ENCODE measurements around the gene TXNDC12.

- TF ChIP-seq POLR2A (IDR thresholded peaks at IDR 0.05; ENCODE audit: low read length) (peak; percentile 35), RNF2 (IDR thresholded peaks at IDR 0.05; ENCODE audit: borderline replicate concordance, low read depth) (no peak), SREBF2 (IDR thresholded peaks at IDR 0.05) (no peak), PBX3 (IDR thresholded peaks at IDR 0.05) (no peak), ZFP36 (IDR thresholded peaks at IDR 0.05; ENCODE audit: borderline replicate concordance, partially characterized antibody) (no peak), RARB (CRISPR knock-in tag; IDR thresholded peaks at IDR 0.05) (no peak), ZNF302 (CRISPR knock-in tag; IDR thresholded peaks at IDR 0.05) (no peak)
- TF ChIP-seq, protein P1, sequence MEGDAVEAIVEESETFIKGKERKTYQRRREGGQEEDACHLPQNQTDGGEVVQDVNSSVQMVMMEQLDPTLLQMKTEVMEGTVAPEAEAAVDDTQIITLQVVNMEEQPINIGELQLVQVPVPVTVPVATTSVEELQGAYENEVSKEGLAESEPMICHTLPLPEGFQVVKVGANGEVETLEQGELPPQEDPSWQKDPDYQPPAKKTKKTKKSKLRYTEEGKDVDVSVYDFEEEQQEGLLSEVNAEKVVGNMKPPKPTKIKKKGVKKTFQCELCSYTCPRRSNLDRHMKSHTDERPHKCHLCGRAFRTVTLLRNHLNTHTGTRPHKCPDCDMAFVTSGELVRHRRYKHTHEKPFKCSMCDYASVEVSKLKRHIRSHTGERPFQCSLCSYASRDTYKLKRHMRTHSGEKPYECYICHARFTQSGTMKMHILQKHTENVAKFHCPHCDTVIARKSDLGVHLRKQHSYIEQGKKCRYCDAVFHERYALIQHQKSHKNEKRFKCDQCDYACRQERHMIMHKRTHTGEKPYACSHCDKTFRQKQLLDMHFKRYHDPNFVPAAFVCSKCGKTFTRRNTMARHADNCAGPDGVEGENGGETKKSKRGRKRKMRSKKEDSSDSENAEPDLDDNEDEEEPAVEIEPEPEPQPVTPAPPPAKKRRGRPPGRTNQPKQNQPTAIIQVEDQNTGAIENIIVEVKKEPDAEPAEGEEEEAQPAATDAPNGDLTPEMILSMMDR (IDR thresholded peaks at IDR 0.05), result no peak
These were observed 1.4 kb upstream of the TXNDC12 start, which contains the start of gene BTF3L4 for GRCh38 chr1:52056163-52056936.
